Endothelial cell of umbilical vein (primary cell): ENCODE data around the gene PPFIBP2. TPM values are rescaled to one million over a fixed set of nuclear protein-coding genes. Genes with fewer than 3 reads are reported as not detected.

ENCODE experiments used
- BruUV-seq: library from RNA; stranded (reverse); fragments of 400-500 nt; replicated peaks from 2 replicates; lab custom pipeline; 2021; lab: Mats Ljungman, UMichigan
- CTCF ChIA-PET: fragments of 300-600, 350-600 bp; sonication (Branson Sonifier 250); formaldehyde crosslinking; loops from one replicate; lab custom pipeline; 2021; ENCODE audit warnings: antibody characterized with exemption, inconsistent platforms; lab: Charles Lee
- POLR2A ChIA-PET: fragments of 300-600, 350-600 bp; sonication (Branson Sonifier 250); formaldehyde crosslinking; loops from one replicate; lab custom pipeline; 2021; ENCODE audit warnings: antibody characterized with exemption, inconsistent platforms; lab: Charles Lee
- DNase-seq: peaks from one replicate; pipeline ENCODE4 v3.0.0-alpha.2; 2011; ENCODE audit warnings: low read depth, low spot score
- FAIRE-seq: peaks from 2 replicates; lab custom pipeline; 2011; peaks lifted over from hg19 to GRCh38; lab: Jason Lieb, UNC
- H2AFZ ChIP-seq: 2 replicates; pipeline ENCODE4 v1.6.0; 2012; ENCODE audit warnings: low read depth, low read length, control low read depth, inconsistent platforms
- H3K27ac ChIP-seq: 2 replicates; pipeline ENCODE4 v1.5.1; 2011; ENCODE audit warnings: low read depth, mild to moderate bottlenecking, control low read depth, low read length, moderate library complexity; ENCODE audit not compliant: insufficient read depth
- H3K27me3 ChIP-seq, 2 experiments: 2 replicates each; pipeline versions ENCODE4 v1.6.0 to v1.6.1; 2011; ENCODE audit warnings: low read length in 2 of 2, mixed read lengths in 1 of 2; ENCODE audit not compliant: control insufficient read depth in 2 of 2, insufficient read depth in 2 of 2
- H3K36me3 ChIP-seq, 2 experiments: 2 replicates in 1 of 2; 3 replicates in 1 of 2; pipeline ENCODE4 v1.5.1; 2011; ENCODE audit warnings: low read length in 2 of 2, mild to moderate bottlenecking in 1 of 2, moderate library complexity in 1 of 2; ENCODE audit not compliant: control insufficient read depth in 2 of 2, insufficient read depth in 2 of 2; ENCODE audit errors: extremely low read depth in 1 of 2
- H3K4me1 ChIP-seq: 3 replicates; pipeline ENCODE4 v1.5.1; 2011; ENCODE audit warnings: mild to moderate bottlenecking, low read length; ENCODE audit not compliant: control insufficient read depth, insufficient read depth; ENCODE audit errors: extremely low read depth
- H3K4me2 ChIP-seq: 2 replicates; pipeline ENCODE4 v1.6.1; 2011; ENCODE audit warnings: low read length, control low read depth, mixed read lengths; ENCODE audit not compliant: insufficient read depth
- H3K4me3 ChIP-seq, 3 experiments: fragments of 200-600 bp in 1 of 3; sonication (generic), shearing (Covaris generic) in 1 of 3; replicated peaks in 1 of 3; 2 replicates each; pipeline ENCODE4 v1.5.1; 2011 to 2016; ENCODE audit warnings: control low read depth in 3 of 3, low read length in 3 of 3, mild to moderate bottlenecking in 2 of 3, inconsistent platforms in 1 of 3, low read depth in 1 of 3, moderate library complexity in 1 of 3; ENCODE audit not compliant: insufficient read depth in 1 of 3
- H3K79me2 ChIP-seq: 2 replicates; pipeline ENCODE4 v1.6.0; 2012; ENCODE audit warnings: low read length, inconsistent platforms; ENCODE audit not compliant: control insufficient read depth, insufficient read depth
- H3K9ac ChIP-seq: replicated peaks from 2 replicates; pipeline ENCODE3; 2011; ENCODE audit warnings: low read length, control low read depth; ENCODE audit not compliant: insufficient read depth; ENCODE audit errors: extremely low read depth
- H3K9me1 ChIP-seq: replicated peaks from 3 replicates; pipeline ENCODE4 v1.6.0; 2011; ENCODE audit warnings: mild to moderate bottlenecking, low read length; ENCODE audit not compliant: control insufficient read depth, insufficient read depth; ENCODE audit errors: extremely low read depth
- H3K9me3 ChIP-seq: replicated peaks from 2 replicates; pipeline ENCODE4 v1.5.1; 2012; ENCODE audit warnings: low read length, inconsistent platforms; ENCODE audit not compliant: control insufficient read depth, insufficient read depth
- H4K20me1 ChIP-seq: replicated peaks from 2 replicates; pipeline ENCODE3; 2011; ENCODE audit warnings: mild to moderate bottlenecking, low read length; ENCODE audit not compliant: control insufficient read depth, insufficient read depth; ENCODE audit errors: extremely low read depth
- EZH2 ChIP-seq: IDR thresholded peaks from 2 replicates; pipeline ENCODE4 v1.6.1; 2012; ENCODE audit warnings: borderline replicate concordance, low read depth, mild to moderate bottlenecking, moderate library complexity, low read length, inconsistent platforms; ENCODE audit not compliant: severe bottlenecking
- FOS ChIP-seq: IDR thresholded peaks from 2 replicates; pipeline ENCODE4 v1.6.1; 2011; ENCODE audit warnings: mild to moderate bottlenecking, low read length, moderate library complexity, borderline replicate concordance; ENCODE audit not compliant: insufficient read depth
- GATA2 ChIP-seq: IDR thresholded peaks from 2 replicates; pipeline ENCODE4 v1.7.0; 2011; ENCODE audit warnings: low read depth, mild to moderate bottlenecking, moderate library complexity, mixed read lengths, low read length; ENCODE audit not compliant: insufficient read length, insufficient read depth
- JUN ChIP-seq: IDR thresholded peaks from 2 replicates; pipeline ENCODE4 v1.6.1; 2011; ENCODE audit warnings: borderline replicate concordance, low read depth; ENCODE audit not compliant: insufficient read length, insufficient read depth
- MYC ChIP-seq: IDR thresholded peaks from one replicate; pipeline ENCODE4 v1.6.1; 2011; ENCODE audit warnings: mild to moderate bottlenecking, low read depth, low read length
- POLR2A ChIP-seq: IDR thresholded peaks from 2 replicates; pipeline ENCODE4 v1.6.1; 2012; ENCODE audit warnings: low read depth, mild to moderate bottlenecking, control low read depth, low read length
- POLR2AphosphoS5 ChIP-seq: IDR thresholded peaks from 2 replicates; pipeline ENCODE4 v1.6.1; 2012; ENCODE audit warnings: low read depth, mild to moderate bottlenecking, control low read depth, low read length, moderate library complexity; ENCODE audit not compliant: insufficient read depth
- dilution Hi-C: fragments of 300-500 bp; cut with MboI; formaldehyde crosslinking; loops from one replicate; pipeline ENCODE4 v1.15.0; 2019; ENCODE audit warnings: low sequenced_read_pairs; ENCODE audit not compliant: extremely low pct_ligation_motif_present
- intact Hi-C: fragments of 100-400 bp; cut with micrococcal nuclease; formaldehyde crosslinking; loops from one replicate; pipeline ENCODE4 v1.10.0; 2022
- polyA plus RNA-seq, 4 experiments: library from polyadenylated mRNA; depleted of rRNA in 3 of 4; stranded (reverse) in 3 of 4; unstranded in 1 of 4; fragments of >200 nt; gene quantifications; 2 replicates each; pipeline versions ENCODE4 v1.2.1 to v1.2.3, GENCODE V29; 2011 to 2012; ENCODE audit warnings: missing spikeins in 1 of 4
- total RNA-seq: library from RNA; stranded (reverse); gene quantifications from 2 replicates; pipeline ENCODE4 v1.2.3, GENCODE V29; 2021
- TF ChIP-seq, protein P1 (sequence below), 2 donors: IDR thresholded peaks; 1 replicate in 1 of 2; 2 replicates in 1 of 2; pipeline ENCODE4 v1.5.1; 2011; ENCODE audit warnings: low read length in 2 of 2, mild to moderate bottlenecking in 2 of 2, moderate library complexity in 2 of 2, control low read depth in 1 of 2, inconsistent platforms in 1 of 2, low read depth in 1 of 2; ENCODE audit not compliant: insufficient read depth in 1 of 2; ENCODE audit errors: extremely low read depth in 1 of 2
- TF ChIP-seq, protein P2 (sequence below): IDR thresholded peaks from 2 replicates; pipeline ENCODE4 v1.6.1; 2011; ENCODE audit not compliant: insufficient read depth, insufficient read length

The PPFIBP2 gene
- total and polyA plus RNA-seq, 2 donors (not counting 3 experiments of a cell fraction or from before 2014, with no cell fraction given), result 1.3 to 4.0 TPM

DNA sequence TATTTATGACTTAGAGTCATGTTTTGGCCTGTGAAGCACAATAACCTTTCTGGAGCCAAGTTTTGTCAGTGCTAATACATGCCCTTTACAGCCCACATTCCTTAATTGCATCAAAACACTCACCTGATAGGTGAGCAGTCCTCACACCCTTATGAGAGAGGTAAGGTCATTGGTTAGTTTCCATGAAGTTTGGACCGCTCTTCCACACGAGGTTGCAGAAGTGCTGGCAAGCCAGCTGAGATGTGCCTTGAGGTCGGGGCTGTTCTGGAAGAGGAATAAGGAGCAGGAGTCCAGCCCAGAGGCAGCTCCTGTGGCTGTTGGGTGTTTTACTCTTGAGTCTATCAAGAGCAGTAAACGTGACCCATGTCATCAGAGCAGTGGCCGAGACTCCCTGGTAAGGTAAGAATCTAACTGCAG lies 83.2 kb downstream of the PPFIBP2 start:
- Histone ChIP-seq H3K27ac (no peak overlapping the region), H3K36me3 (no peaks in the 10 kb centered on the region), H2AFZ (no peak overlapping the region), H3K79me2 (no peaks in the 10 kb centered on the region), H4K20me1 (no peaks in the 10 kb centered on the region), H3K4me1 (peaks cover 24% of the 10 kb centered on the region), H3K9ac (no peak overlapping the region), H3K4me2 (no peak overlapping the region), H3K9me1 (no peaks in the 10 kb centered on the region), H3K9me3 (no peaks in the 10 kb centered on the region), H3K4me3 (no peak overlapping the region), H3K27me3 (no peaks in the 10 kb centered on the region)
- dilution Hi-C loops (no loop called here), intact Hi-C loops (no loop called here)
- ChIA-PET CTCF (no interaction called here), POLR2A (no interaction called here)
- DNase-seq (no peak), FAIRE-seq (no peak)
- no peak for TF ChIP-seq GATA2
- TF ChIP-seq EZH2, result no peak
- TF ChIP-seq POLR2AphosphoS5, result no peak
- TF ChIP-seq POLR2A, result no peak
- TF ChIP-seq, protein P1, sequence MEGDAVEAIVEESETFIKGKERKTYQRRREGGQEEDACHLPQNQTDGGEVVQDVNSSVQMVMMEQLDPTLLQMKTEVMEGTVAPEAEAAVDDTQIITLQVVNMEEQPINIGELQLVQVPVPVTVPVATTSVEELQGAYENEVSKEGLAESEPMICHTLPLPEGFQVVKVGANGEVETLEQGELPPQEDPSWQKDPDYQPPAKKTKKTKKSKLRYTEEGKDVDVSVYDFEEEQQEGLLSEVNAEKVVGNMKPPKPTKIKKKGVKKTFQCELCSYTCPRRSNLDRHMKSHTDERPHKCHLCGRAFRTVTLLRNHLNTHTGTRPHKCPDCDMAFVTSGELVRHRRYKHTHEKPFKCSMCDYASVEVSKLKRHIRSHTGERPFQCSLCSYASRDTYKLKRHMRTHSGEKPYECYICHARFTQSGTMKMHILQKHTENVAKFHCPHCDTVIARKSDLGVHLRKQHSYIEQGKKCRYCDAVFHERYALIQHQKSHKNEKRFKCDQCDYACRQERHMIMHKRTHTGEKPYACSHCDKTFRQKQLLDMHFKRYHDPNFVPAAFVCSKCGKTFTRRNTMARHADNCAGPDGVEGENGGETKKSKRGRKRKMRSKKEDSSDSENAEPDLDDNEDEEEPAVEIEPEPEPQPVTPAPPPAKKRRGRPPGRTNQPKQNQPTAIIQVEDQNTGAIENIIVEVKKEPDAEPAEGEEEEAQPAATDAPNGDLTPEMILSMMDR (IDR thresholded peaks at IDR 0.05; ENCODE audit: extremely low read depth in 1 of 2, insufficient read depth in 1 of 2, low read depth in 1 of 2, low read length in 2 of 2), result no peak
- TF ChIP-seq FOS, result no peak
- TF ChIP-seq MYC, result no peak
- TF ChIP-seq, protein P2, sequence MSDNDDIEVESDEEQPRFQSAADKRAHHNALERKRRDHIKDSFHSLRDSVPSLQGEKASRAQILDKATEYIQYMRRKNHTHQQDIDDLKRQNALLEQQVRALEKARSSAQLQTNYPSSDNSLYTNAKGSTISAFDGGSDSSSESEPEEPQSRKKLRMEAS, result no peak
- no peak for TF ChIP-seq JUN
- BruUV-seq, result no TSS peak
